Smooth muscle cell (in vitro differentiated cells): ENCODE results near the gene C1QTNF9B. TPM values are rescaled to one million over a fixed set of nuclear protein-coding genes. Genes with fewer than 3 reads are reported as not detected.
A peak's percentile ranks its signal among the peaks of the same experiment; 100 is the strongest.
"Not testable (repeated sequence)": the region's sequence is repeated elsewhere in the genome, so short reads cannot be mapped to it uniquely, and the experiment has no call there.

Experiments
- DNase-seq: peaks from one replicate; lab custom pipeline; 2025; ENCODE audit not compliant: unreplicated experiment; lab: John Stamatoyannopoulos, UW
- H2AFZ ChIP-seq: fragments of 200-600 bp; sonication (generic); 2 replicates; pipeline ENCODE4 v1.6.0; 2016; ENCODE audit warnings: antibody characterized with exemption, low read depth, mild to moderate bottlenecking
- H3F3A ChIP-seq: fragments of 200-600 bp; sonication (generic); 2 replicates; pipeline ENCODE4 v1.6.0; 2017; ENCODE audit warnings: antibody characterized with exemption, low read depth
- H3K27ac ChIP-seq: fragments of 200-600 bp; sonication (generic); 2 replicates; pipeline ENCODE4 v1.5.1; 2016; ENCODE audit warnings: low read depth, mild to moderate bottlenecking
- H3K27me3 ChIP-seq: fragments of 200-600 bp; sonication (generic); 2 replicates; pipeline ENCODE4 v1.6.1; 2016; ENCODE audit warnings: low read depth, mild to moderate bottlenecking
- H3K36me3 ChIP-seq: fragments of 200-600 bp; sonication (generic); 2 replicates; pipeline ENCODE4 v1.5.1; 2016; ENCODE audit warnings: low read depth
- H3K4me1 ChIP-seq: fragments of 200-600 bp; sonication (generic); 2 replicates; pipeline ENCODE4 v1.5.1; 2016; ENCODE audit warnings: low read depth
- H3K4me2 ChIP-seq: fragments of 200-600 bp; sonication (generic); 2 replicates; pipeline ENCODE4 v1.6.0; 2016; ENCODE audit warnings: mild to moderate bottlenecking
- H3K4me3 ChIP-seq: fragments of 200-600 bp; sonication (generic); 2 replicates; pipeline ENCODE4 v1.5.1; 2016; ENCODE audit warnings: mild to moderate bottlenecking
- H3K79me2 ChIP-seq: fragments of 200-600 bp; sonication (generic); 2 replicates; pipeline ENCODE4 v1.6.0; 2016; ENCODE audit warnings: low read depth, mild to moderate bottlenecking
- H3K9ac ChIP-seq: fragments of 200-600 bp; sonication (generic); 2 replicates; pipeline ENCODE4 v1.6.0; 2016; ENCODE audit warnings: low read depth
- H3K9me3 ChIP-seq: fragments of 200-600 bp; sonication (generic); replicated peaks from 2 replicates; pipeline ENCODE4 v1.5.1; 2016; ENCODE audit warnings: low read depth
- H4K20me1 ChIP-seq: fragments of 200-600 bp; sonication (generic); 2 replicates; pipeline ENCODE4 v1.6.0; 2016; ENCODE audit warnings: low read depth
- CTCF ChIP-seq: fragments of 200-600 bp; sonication (generic); IDR thresholded peaks from 2 replicates; pipeline ENCODE4 v1.5.1; 2017; ENCODE audit warnings: borderline replicate concordance, mild to moderate bottlenecking, antibody characterized with exemption; ENCODE audit not compliant: insufficient read depth, poor library complexity, severe bottlenecking
- WGBS: methylation state at CpG from one replicate; pipeline ENCODE4 v1.1.7; 2016; ENCODE audit warnings: low lambda C conversion rate; 5-methylcytosine and 5-hydroxymethylcytosine counted together
- polyA plus RNA-seq: library from polyadenylated mRNA; unstranded; fragments of >200 nt; fragmentation: Nextera tagmentation; extraction: Ambion mirVana; gene quantifications from 2 replicates; pipeline ENCODE4 v1.2.1, GENCODE V29; 2016
- total RNA-seq: library from RNA; depleted of rRNA; stranded (reverse); fragments of >200 nt; gene quantifications from 2 replicates; pipeline ENCODE4 v1.2.3, GENCODE V29; 2014

The C1QTNF9B gene
- total and polyA plus RNA-seq, 2 experiments from 2014 or later = 0.21 TPM; not detected in 1

DNA sequence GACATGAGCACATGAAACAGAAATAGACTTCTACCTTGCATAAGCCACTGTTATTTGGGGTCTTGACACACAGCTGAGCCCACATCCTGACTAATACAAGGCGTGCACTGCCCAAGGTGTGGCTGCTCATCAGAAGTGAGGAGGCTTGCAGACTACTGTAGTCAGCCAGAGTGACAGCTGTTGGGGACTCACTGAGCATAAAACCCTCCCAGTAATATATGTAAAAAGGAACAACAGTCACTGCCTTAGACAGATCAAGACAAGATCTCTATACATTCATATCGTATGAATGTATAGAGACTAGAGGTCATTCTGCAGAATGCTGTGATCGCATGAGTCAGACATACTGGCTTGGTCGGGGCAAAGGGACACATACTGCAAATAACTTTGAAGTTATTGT, 4.1 kb upstream of the C1QTNF9B start:
- 71% methylated on average over 4 of the region's 4 CpGs for WGBS
- no peak for DNase-seq
- Histone ChIP-seq H3F3A (no peaks in the 10 kb centered on the region), H3K27me3 (peaks cover 33% of the 10 kb centered on the region), H3K4me2 (no peak overlapping the region), H2AFZ (no peak overlapping the region), H3K9ac (no peak overlapping the region), H3K4me3 (no peak overlapping the region), H3K4me1 (no peaks in the 10 kb centered on the region), H3K27ac (no peak overlapping the region), H3K9me3 (no peaks in the 10 kb centered on the region), H3K79me2 (no peaks in the 10 kb centered on the region), H3K36me3 (no peaks in the 10 kb centered on the region), H4K20me1 (no peaks in the 10 kb centered on the region)
- no peak for TF ChIP-seq CTCF

DNA sequence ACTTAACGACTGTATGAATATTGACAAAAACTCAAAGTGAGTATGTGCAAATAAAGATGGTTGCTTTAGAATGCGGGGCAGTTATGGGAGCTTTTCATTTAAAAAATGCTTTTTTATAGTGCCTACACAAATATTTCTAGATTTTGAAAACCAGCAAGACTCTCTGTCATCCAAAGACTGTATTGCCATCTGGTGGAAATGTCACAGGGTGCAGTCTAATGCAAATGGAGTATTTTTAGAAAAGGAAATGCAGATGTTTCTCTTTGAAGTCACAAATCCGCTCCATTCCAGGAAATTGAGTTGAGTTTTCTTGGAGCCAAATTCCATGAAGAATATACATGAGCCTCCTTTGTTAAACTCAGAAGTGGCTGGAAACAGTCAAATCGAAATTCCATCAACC, 2.3 kb upstream of the C1QTNF9B start:
- no peak for DNase-seq
- no peaks in the 10 kb centered on the region for H3F3A ChIP-seq
- no peaks in the 10 kb centered on the region for H3K36me3 ChIP-seq
- WGBS = 33% methylated on average over 4 of the region's 4 CpGs
- peak overlapping the region; percentile 28 for H2AFZ ChIP-seq
- no peak overlapping the region for H3K27ac ChIP-seq
- H3K27me3 ChIP-seq = peaks cover 29% of the 10 kb centered on the region
- no peak overlapping the region for H3K4me2 ChIP-seq
- no peaks in the 10 kb centered on the region for H4K20me1 ChIP-seq
- no peaks in the 10 kb centered on the region for H3K4me1 ChIP-seq
- no peaks in the 10 kb centered on the region for H3K79me2 ChIP-seq
- H3K9me3 ChIP-seq = no peaks in the 10 kb centered on the region
- H3K4me3 ChIP-seq = no peak overlapping the region
- peak; percentile 73 for TF ChIP-seq CTCF
- no peak overlapping the region for H3K9ac ChIP-seq

DNA sequence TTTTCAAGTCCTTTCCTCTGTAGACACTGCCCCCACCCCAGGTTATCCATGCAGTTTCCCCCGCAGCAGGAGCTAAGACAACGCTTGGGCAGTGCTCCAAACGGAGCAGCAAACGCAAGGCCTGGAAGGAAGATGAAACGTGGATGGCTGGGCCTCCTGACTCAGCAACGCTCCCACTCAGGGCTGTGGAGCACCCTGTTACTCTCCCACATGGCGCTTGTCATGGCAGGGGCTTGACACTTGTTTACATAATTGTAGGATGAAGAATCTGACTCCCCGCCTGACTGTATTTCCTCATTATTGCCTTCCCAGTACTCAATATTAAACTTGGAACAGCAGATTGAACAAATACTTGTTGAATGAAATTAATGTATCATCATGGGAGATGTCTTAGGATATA, 799 bp upstream of the C1QTNF9B start:
- no peak for TF ChIP-seq CTCF
- no peak for DNase-seq
- Histone ChIP-seq H3K4me3 (no peak overlapping the region), H2AFZ (peak overlapping the region; percentile 50), H3K79me2 (no peaks in the 10 kb centered on the region), H3K4me1 (no peaks in the 10 kb centered on the region), H3K9ac (no peak overlapping the region), H3K9me3 (no peaks in the 10 kb centered on the region), H3K4me2 (no peak overlapping the region), H3F3A (no peaks in the 10 kb centered on the region), H4K20me1 (no peaks in the 10 kb centered on the region), H3K36me3 (no peaks in the 10 kb centered on the region), H3K27ac (peak overlapping the region; percentile 30), H3K27me3 (peaks cover 14% of the 10 kb centered on the region)
- WGBS = 41% methylated on average over 8 of the region's 8 CpGs

GRCh38 chr13:23894746-23895145, 2.6 kb downstream of the C1QTNF9B start:
- not testable (repeated sequence) for H3K4me3 ChIP-seq, H4K20me1 ChIP-seq, H3K4me1 ChIP-seq, H3F3A ChIP-seq, H3K36me3 ChIP-seq, DNase-seq, H3K9me3 ChIP-seq, H3K4me2 ChIP-seq, H3K79me2 ChIP-seq, H3K9ac ChIP-seq, H2AFZ ChIP-seq, H3K27ac ChIP-seq, H3K27me3 ChIP-seq
- 89% methylated on average over 12 of the region's 12 CpGs for WGBS

GRCh38 chr13:23893791-23894190, 3.5 kb downstream of the C1QTNF9B start:
- not testable (repeated sequence) for DNase-seq, H2AFZ ChIP-seq, H3K4me2 ChIP-seq, H3F3A ChIP-seq, H3K79me2 ChIP-seq, H3K36me3 ChIP-seq, H3K27ac ChIP-seq, H3K9ac ChIP-seq, H3K27me3 ChIP-seq, H3K4me1 ChIP-seq, H4K20me1 ChIP-seq, H3K9me3 ChIP-seq, H3K4me3 ChIP-seq
- WGBS = 88% methylated on average over 4 of the region's 4 CpGs
